ENCODE results near the gene TRPV2. TPM values are rescaled to one million over a fixed set of nuclear protein-coding genes. Genes with fewer than 3 reads are reported as not detected.
"Not testable (repeated sequence)": the region's sequence is repeated elsewhere in the genome, so short reads cannot be mapped to it uniquely, and the experiment has no call there.

Gene TRPV2
- total RNA-seq, 2 experiments from 2014 or later = 114 to 134 TPM

DNA sequence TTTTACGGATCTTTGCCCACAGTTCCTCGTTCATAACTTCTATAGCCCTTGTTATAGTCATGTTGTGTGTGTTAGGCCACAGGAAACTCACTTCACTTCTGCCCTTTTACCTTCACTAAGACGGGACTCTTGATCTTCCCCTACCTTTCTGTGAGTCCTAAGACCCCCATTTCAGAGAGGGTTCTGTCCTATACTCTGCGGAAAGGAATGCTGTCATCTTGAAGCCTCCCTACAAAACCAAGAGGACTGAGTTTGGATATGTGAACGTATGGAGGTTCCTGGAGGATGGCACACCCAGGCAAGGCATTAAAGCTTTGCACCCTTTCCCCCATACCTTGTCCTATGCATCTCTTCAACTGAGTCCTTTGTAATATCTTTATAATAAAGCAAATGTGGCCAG, 30.8 kb upstream of the TRPV2 start:
- POLR2A ChIA-PET = no interaction called here
- Mint-ChIP-seq H3K4me3 (no peak overlapping the region), H3K36me3 (ENCODE audit: low read depth) (peaks cover 38% of the 10 kb centered on the region), H3K9me3 (no peaks in the 10 kb centered on the region), H3K27ac (no peak overlapping the region), H3K27me3 (peaks cover 5% of the 10 kb centered on the region), H3K4me1 (peaks cover 40% of the 10 kb centered on the region)
- CTCF ChIA-PET = no interaction called here
- DNase-seq = no peak

DNA sequence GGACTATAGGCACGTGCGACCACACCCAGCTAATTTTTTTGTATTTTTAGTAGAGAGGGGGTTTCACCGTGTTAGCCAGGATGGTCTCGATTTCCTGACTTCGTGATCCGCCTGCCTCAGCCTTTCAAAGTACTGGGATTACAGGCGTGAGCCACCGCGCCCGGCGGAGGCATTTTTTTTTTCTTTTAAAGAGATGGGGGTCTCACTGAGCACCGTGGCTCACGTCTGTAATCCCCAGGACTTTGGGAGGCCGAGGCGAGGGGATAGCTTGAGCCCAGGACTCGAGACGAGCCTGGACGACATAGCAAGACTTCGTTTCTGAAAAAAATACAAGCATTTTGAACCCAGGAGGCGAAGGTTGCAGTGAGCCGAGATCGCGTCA, 29.3 kb upstream of the TRPV2 start:
- POLR2A ChIA-PET = interaction anchor here (0.7 to 1.1 kb wide), 2 partner anchors 54 to 93 kb away, joined by 3 to 4 read pairs; no protein-coding TSS in a partner anchor
- peak overlapping the region; percentile 83 for H3K27ac Mint-ChIP-seq
- H3K4me3 Mint-ChIP-seq = peak overlapping the region; percentile 83
- not testable (repeated sequence) for H3K9me3 Mint-ChIP-seq, DNase-seq, H3K27me3 Mint-ChIP-seq
- CTCF ChIA-PET = interaction anchor here (0.7 to 1.6 kb wide), 4 partner anchors 18 to 135 kb away, joined by 3 to 5 read pairs (median 4); no protein-coding TSS in a partner anchor
- peaks cover 37% of the 10 kb centered on the region for H3K4me1 Mint-ChIP-seq
- H3K36me3 Mint-ChIP-seq (ENCODE audit: low read depth) = peaks cover 35% of the 10 kb centered on the region

DNA sequence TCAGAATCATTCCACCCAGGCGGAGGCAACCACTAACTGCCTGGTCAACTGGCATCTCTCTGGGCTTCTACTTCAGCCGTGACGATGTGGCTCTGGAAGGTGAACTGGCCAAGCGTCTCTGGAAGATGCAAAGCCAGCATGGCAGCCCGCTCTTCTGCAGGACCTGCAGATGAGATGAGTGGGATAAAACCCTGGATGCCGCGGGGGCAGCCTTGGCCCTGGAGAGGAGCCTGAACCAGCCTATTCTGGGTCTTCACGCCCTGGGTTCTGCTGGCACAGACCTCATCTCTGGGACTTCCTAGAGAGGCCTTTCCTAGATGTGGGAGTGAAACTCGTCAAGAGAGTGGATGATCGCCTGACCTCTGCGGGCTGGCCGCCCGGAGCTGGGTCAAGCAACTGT, 23.9 kb upstream of the TRPV2 start:
- Mint-ChIP-seq H3K4me1 (peaks cover 10% of the 10 kb centered on the region), H3K27me3 (peaks cover 6% of the 10 kb centered on the region), H3K27ac (no peak overlapping the region), H3K4me3 (no peak overlapping the region), H3K9me3 (no peaks in the 10 kb centered on the region), H3K36me3 (ENCODE audit: low read depth) (no peaks in the 10 kb centered on the region)
- POLR2A ChIA-PET = no interaction called here
- no peak for DNase-seq
- CTCF ChIA-PET = no interaction called here

DNA sequence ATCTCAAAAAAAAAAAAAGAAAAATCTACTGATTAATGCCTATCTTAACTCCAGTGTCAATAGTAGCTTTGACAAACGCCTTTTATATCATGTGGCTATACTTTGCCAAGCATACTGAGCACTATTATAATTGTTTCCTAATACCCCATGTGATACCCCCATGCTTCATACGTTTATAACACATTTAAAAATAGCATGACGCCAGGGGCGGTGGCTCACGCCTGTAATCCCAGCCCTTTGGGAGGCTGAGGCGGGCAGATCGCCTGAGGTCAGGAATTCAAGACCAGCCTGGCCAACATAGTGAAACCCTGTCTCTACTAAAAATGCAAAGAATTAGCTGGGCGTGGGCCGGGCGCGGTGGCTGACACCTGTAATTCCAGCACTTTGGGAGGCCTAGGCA, 22.9 kb upstream of the TRPV2 start:
- H3K4me1 Mint-ChIP-seq; H3K4me3 Mint-ChIP-seq; POLR2A ChIA-PET; H3K36me3 Mint-ChIP-seq (ENCODE audit: low read depth); H3K9me3 Mint-ChIP-seq; H3K27me3 Mint-ChIP-seq; DNase-seq; H3K27ac Mint-ChIP-seq; CTCF ChIA-PET: not testable (repeated sequence)

DNA sequence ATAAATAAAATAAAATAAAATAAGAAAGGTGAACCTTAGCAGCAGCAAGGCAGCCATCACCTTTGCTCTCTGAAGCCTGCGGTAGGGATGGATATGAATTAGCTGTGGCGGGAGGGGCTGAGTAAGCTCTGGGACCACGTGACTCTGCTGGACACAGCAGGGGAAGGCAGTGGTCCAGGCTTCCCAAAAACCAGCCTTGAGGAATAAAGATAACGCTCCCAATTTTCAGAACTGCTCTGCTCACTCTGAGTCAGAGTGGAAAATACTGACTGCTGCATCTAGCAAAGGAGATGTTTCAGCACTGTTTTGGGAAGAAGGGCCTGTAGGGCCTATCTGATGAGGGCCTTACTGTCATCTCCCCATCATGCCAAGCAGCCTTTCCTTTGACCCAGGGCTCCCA, 19.5 kb upstream of the TRPV2 start:
- CTCF ChIA-PET = interaction anchor here (1.5 kb wide), 1 partner anchor 11 kb away, joined by 4 read pairs; no protein-coding TSS in a partner anchor
- H3K4me1 Mint-ChIP-seq; H3K4me3 Mint-ChIP-seq; DNase-seq; H3K9me3 Mint-ChIP-seq; H3K36me3 Mint-ChIP-seq (ENCODE audit: low read depth); H3K27me3 Mint-ChIP-seq; H3K27ac Mint-ChIP-seq; POLR2A ChIA-PET: not testable (repeated sequence)

DNA sequence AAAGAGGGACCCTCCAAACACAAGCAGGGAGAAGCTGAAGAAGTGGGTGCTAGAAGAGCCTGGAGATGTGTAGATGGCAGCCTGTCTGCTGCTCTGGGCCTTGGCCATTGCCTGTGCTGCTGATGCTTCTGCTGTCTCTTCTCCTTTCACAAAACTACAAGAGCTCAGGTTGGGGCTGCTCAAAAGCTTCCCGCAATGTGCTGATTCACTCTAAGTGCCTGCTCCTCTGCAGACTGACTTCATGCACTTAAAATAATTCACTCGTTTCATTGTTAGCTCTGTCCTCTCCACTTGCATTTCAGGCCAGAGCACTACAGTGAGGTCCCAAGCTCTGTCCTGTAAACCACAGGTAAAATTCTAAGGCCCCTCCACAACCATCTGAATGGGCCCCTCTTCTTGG, 18.7 kb upstream of the TRPV2 start:
- H3K9me3 Mint-ChIP-seq; H3K27me3 Mint-ChIP-seq; H3K36me3 Mint-ChIP-seq (ENCODE audit: low read depth); H3K4me3 Mint-ChIP-seq; DNase-seq; H3K27ac Mint-ChIP-seq; H3K4me1 Mint-ChIP-seq; POLR2A ChIA-PET: not testable (repeated sequence)
- CTCF ChIA-PET = interaction anchor here (1.4 to 1.5 kb wide), 2 partner anchors 11 to 18 kb away, joined by 4 to 5 read pairs; partner anchors contain the start of gene TRPV2

DNA sequence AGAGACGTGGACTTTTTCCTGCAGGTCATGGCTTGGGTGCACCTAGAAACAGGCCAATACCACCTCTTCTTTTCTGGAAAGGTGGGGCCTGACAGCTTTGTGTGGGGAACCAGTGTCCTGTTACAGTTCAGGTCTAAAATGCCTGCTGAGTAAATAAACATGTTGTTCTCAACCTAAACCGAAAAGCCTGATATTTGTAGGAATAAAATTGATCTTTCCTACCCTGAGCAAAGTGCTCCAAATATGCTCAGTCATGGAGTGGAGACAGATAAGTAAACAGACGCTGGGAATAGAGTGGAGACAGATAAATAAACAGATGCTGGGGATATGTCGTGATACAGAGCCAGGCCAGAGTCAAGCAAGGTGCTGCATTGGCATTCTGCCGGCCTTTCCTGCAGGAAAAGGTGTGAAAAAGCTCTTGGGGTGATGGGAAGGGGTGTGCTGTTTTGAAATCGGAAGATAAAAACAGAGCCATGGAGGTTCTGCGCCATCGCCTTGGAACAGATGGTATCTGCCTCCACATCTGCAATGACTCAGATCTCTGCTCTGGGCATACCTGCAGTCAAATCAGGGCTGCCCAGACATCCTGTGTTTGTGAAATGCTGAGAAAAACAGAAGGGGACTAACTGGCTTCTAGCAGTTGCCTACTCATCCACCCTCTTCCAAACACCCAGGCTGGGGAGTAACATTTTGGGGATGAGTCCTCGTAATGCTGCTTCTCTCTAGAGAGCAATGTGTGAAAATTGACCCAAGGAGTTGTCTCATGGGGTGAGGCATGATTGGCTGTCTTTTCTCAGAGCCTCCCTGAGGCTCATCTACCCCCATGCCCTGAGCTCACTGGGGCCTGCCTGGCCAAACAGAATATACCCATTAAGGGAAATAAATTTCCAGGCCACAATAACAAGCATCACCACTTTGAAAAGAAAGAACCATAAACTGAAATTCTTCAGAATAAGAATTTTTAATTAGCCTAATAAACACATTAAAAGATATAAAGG, 16.8 kb upstream of the TRPV2 start:
- ChIA-PET CTCF (interaction anchor here (1.3 kb wide), 1 partner anchor 15 kb away, joined by 4 read pairs; no protein-coding TSS in a partner anchor), POLR2A (no interaction called here)
- no peaks in the 10 kb centered on the region for H3K36me3 Mint-ChIP-seq (ENCODE audit: low read depth)
- H3K9me3 Mint-ChIP-seq = no peaks in the 10 kb centered on the region
- no peaks in the 10 kb centered on the region for H3K27me3 Mint-ChIP-seq
- H3K4me1 Mint-ChIP-seq = peaks cover 8% of the 10 kb centered on the region
- H3K27ac Mint-ChIP-seq = peak overlapping the region; percentile 26
- DNase-seq = peak; percentile 36
- no peak overlapping the region for H3K4me3 Mint-ChIP-seq

DNA sequence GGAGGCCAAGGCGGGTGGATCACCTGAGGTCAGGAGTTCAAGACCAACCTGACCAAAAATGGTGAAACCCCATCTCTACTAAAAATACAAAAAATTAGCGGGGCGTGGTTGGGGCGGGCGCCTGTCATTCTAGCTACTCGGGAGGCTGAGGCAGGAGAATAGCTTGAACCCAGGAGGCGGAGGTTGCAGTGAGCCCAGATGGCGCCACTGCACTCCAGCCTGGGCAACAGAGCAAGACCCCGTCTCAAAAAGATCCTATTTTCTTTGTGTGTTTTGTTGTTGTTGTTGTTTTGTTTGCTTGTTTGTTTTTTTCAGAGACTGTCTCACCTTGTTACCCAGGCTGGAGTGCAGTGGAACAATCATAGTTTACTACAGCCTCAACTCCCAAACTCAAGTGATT, 11.5 kb upstream of the TRPV2 start:
- H3K36me3 Mint-ChIP-seq (ENCODE audit: low read depth); DNase-seq; H3K27ac Mint-ChIP-seq; H3K9me3 Mint-ChIP-seq; H3K4me3 Mint-ChIP-seq; H3K4me1 Mint-ChIP-seq; CTCF ChIA-PET; POLR2A ChIA-PET: not testable (repeated sequence)
- H3K27me3 Mint-ChIP-seq = peaks cover 16% of the 10 kb centered on the region

DNA sequence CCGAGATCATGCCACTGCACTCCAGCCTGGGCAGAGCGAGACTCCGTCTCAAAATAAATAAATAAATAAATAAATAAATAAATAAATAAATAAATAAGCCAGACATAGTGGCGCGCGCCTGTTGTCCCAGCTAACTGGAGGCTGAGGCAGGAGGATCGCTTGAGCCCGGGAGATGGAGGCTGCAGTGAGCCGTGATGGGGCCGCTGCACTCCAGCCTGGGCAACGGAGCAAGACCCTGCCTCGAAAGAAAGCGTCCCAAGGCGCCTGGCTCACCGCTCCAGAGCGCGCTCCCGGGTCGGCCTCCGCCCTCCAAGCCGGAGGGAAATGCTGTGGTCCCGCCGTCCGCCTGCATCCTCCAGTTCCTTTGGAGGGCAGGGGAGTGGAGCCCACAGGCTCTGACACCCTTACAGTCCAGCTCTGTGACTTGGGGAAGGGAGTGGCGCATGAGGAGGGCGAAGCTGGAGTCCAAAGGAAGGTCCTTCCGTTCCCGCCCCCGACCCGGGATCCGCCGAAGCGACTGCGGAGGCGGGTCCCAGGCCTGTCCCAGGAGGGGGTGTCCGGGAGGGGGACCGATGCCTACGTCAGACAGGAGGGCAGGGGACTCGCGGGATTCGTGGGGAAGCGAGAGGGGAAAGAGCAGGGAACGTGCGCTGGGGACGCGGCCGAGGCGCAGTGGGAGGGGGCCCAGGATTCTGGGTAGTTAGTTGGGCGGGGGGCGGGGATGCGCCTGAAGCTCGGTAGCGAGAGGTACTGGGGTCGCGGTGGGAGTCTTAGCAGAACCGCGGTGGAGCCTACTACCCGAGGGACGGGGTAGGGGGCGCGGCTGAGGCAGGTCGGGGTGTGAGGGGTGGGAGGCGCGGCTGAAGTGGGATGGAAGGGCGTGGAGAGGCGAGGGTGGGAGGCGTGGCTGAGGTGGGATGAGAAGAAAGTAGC, 8.4 kb upstream of the TRPV2 start:
- Mint-ChIP-seq H3K4me3 (no peak overlapping the region), H3K4me1 (peaks cover 7% of the 10 kb centered on the region), H3K9me3 (no peaks in the 10 kb centered on the region), H3K27me3 (peaks cover 16% of the 10 kb centered on the region), H3K27ac (no peak overlapping the region), H3K36me3 (ENCODE audit: low read depth) (no peaks in the 10 kb centered on the region)
- ChIA-PET POLR2A (no interaction called here), CTCF (interaction anchor here (1.5 kb wide), 1 partner anchor 11 kb away, joined by 4 read pairs; no protein-coding TSS in a partner anchor)
- DNase-seq = no peak

DNA sequence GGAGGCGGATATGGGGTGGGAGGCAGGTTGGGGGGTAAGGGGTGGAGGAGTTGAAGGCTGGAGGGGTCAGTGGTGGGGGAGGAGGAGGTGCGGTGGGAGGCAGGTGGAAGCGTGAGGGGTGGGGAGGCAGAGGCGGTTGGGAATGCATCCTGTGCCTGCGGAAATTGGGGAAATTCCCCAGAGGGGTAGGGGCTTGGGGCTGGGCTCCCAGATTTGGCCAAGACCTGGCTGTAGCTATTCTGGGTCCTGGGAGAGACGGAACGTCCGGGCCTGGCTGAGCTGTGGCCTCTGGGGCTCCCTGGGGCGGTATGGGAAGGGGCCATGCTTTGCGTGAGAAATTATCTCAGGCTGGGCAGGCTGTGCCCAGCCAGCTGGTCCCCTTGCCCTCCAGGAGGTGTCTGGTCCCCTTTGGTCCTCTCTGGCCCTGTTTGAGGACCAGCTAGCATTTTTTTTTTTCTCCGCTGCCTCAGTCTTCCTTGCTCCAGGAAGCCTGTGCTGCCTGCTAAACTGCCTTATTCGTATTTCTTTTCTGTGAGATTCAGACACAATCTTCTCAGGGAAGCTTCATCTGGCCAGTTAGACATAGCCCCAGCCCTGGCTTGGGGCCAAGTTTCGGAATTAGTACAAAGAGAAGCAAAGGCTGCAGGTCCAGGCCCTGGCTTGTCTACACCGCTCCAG, 7.3 kb upstream of the TRPV2 start:
- POLR2A ChIA-PET = no interaction called here
- Mint-ChIP-seq H3K9me3 (no peaks in the 10 kb centered on the region), H3K27ac (no peak overlapping the region), H3K4me3 (no peak overlapping the region), H3K4me1 (peaks cover 8% of the 10 kb centered on the region), H3K36me3 (ENCODE audit: low read depth) (no peaks in the 10 kb centered on the region), H3K27me3 (peaks cover 16% of the 10 kb centered on the region)
- CTCF ChIA-PET = interaction anchor here (1.5 kb wide), 1 partner anchor 12 kb away, joined by 4 read pairs; no protein-coding TSS in a partner anchor
- no peak for DNase-seq

DNA sequence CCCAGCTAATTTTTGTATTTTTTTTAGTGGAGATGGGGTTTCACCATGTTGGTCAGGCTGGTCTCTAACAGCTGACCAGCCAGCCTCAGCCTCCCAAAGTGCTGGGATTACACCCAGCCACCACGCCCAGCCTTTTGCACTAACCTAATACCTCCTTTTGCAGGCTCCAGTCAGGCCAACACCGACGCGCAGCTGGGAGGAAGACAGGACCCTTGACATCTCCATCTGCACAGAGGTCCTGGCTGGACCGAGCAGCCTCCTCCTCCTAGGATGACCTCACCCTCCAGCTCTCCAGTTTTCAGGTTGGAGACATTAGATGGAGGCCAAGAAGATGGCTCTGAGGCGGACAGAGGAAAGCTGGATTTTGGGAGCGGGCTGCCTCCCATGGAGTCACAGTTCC, 2.0 kb downstream of the TRPV2 start:
- DNase-seq = no peak
- H3K4me3 Mint-ChIP-seq = peak overlapping the region; percentile 99
- H3K9me3 Mint-ChIP-seq = no peaks in the 10 kb centered on the region
- peaks cover 47% of the 10 kb centered on the region for H3K36me3 Mint-ChIP-seq (ENCODE audit: low read depth)
- peaks cover 57% of the 10 kb centered on the region for H3K4me1 Mint-ChIP-seq
- ChIA-PET CTCF (interaction anchor here (1.2 to 3.8 kb wide), 4 partner anchors 10 to 54 kb away, joined by 3 to 17 read pairs (median 4); no protein-coding TSS in a partner anchor), POLR2A (no interaction called here)
- no peaks in the 10 kb centered on the region for H3K27me3 Mint-ChIP-seq
- H3K27ac Mint-ChIP-seq = peak overlapping the region; percentile 99

All from activated CD4-positive, alpha-beta T cell treated with anti-CD3 and anti-CD28 coated beads, Interleukin-2, amount 10 ng/mL, durations not matched to agents 7 days and 5 days (primary cell).